Uterus (tissue), 2 donors: Measurements from ENCODE around the gene CEACAM6.

Experiments
- CTCF ChIP-seq, 4 experiments: fragments of 200-600 bp in 2 of 4; fragments of 450-650 bp in 2 of 4; sonication (generic) in 2 of 4; IDR thresholded peaks; one replicate each; pipeline ENCODE4 v1.5.1; 2016 to 2019; ENCODE audit warnings: antibody characterized with exemption in 4 of 4, mild to moderate bottlenecking in 2 of 4, moderate library complexity in 1 of 4
- POLR2A ChIP-seq, 2 donors: fragments of 450-650 bp; IDR thresholded peaks; one replicate each; pipeline ENCODE4 v1.6.1; 2016; ENCODE audit warnings: antibody characterized with exemption in 2 of 2, mild to moderate bottlenecking in 1 of 2, moderate library complexity in 1 of 2

GRCh38 chr19:41720103-41720502 is 35.2 kb upstream of the CEACAM6 start:
- TF ChIP-seq CTCF (IDR thresholded peaks at IDR 0.05) (no peak), POLR2A (IDR thresholded peaks at IDR 0.05) (no peak)
